GM21528 (cell line): ENCODE measurements around the gene GAREM1.

Experiments
- ATAC-seq: cut with Tn5 transposase; IDR thresholded peaks from one replicate; pipeline ENCODE4 v1.9.1; 2021; ENCODE audit warnings: mild to moderate bottlenecking, moderate library complexity; ENCODE audit not compliant: unreplicated experiment, low FRiP score

Gene GAREM1

GRCh38 chr18:32427084-32427900 is 43.4 kb downstream of the GAREM1 start:
- ATAC-seq = no peak

- ATAC-seq = no peak
These were observed 45.2 kb downstream of the GAREM1 start for GRCh38 chr18:32425466-32425865.

GRCh38 chr18:32424696-32425095 is 46.0 kb downstream of the GAREM1 start:
- no peak for ATAC-seq

GRCh38 chr18:32422978-32423740 is 47.5 kb downstream of the GAREM1 start:
- ATAC-seq = no peak

- no peak for ATAC-seq
These were observed 48.5 kb downstream of the GAREM1 start for GRCh38 chr18:32422201-32422600.

GRCh38 chr18:32420084-32420750 is 50.5 kb downstream of the GAREM1 start:
- no peak for ATAC-seq

GRCh38 chr18:32418148-32418547 is 52.5 kb downstream of the GAREM1 start:
- no peak for ATAC-seq

- ATAC-seq = no peak
These were observed 65.1 kb downstream of the GAREM1 start for GRCh38 chr18:32405588-32405987.

GRCh38 chr18:32401621-32402020 is 69.1 kb downstream of the GAREM1 start:
- ATAC-seq = no peak

GRCh38 chr18:32393407-32393806 is 77.3 kb downstream of the GAREM1 start:
- no peak for ATAC-seq

GRCh38 chr18:32391126-32391525 is 79.6 kb downstream of the GAREM1 start:
- ATAC-seq = no peak

GRCh38 chr18:32389858-32390257 is 80.8 kb downstream of the GAREM1 start:
- no peak for ATAC-seq

- ATAC-seq = no peak
These were observed 81.5 kb downstream of the GAREM1 start for GRCh38 chr18:32389191-32389590.

- ATAC-seq = no peak
These were observed 84.2 kb downstream of the GAREM1 start for GRCh38 chr18:32386471-32386870.

GRCh38 chr18:32383050-32383819 is 87.4 kb downstream of the GAREM1 start:
- ATAC-seq = no peak

GRCh38 chr18:32381761-32382160 is 88.9 kb downstream of the GAREM1 start:
- no peak for ATAC-seq

GRCh38 chr18:32380559-32380958 is 90.1 kb downstream of the GAREM1 start:
- ATAC-seq = no peak

- ATAC-seq = no peak
These were observed 90.8 kb downstream of the GAREM1 start for GRCh38 chr18:32379891-32380290.

GRCh38 chr18:32378705-32379104 is 92.0 kb downstream of the GAREM1 start:
- no peak for ATAC-seq

GRCh38 chr18:32373995-32374394 is 96.7 kb downstream of the GAREM1 start:
- ATAC-seq = no peak

GRCh38 chr18:32373505-32373904 is 97.2 kb downstream of the GAREM1 start:
- no peak for ATAC-seq
